UCSD-AML1 (cell line): ENCODE data around the gene SCMH1.
A peak's percentile ranks its signal among the peaks of the same experiment; 100 is the strongest.

Experiments
- DNase-seq: peaks from one replicate; lab custom pipeline; 2025; ENCODE audit not compliant: unreplicated experiment; lab: John Stamatoyannopoulos, UW

SCMH1 gene

GRCh38 chr1:41241749-41242341, at the start of gene SCMH1:
Gene SCMH1 (minus strand): TSS chr1:41242306. CDS start chr1:41186133, 56,173 bp downstream.
- peak; percentile 77 for DNase-seq

- DNase-seq = no peak
These were observed 49.1 kb upstream of the SCMH1 start for GRCh38 chr1:41291195-41291594.

GRCh38 chr1:41289196-41289595, 47.1 kb upstream of the SCMH1 start:
- DNase-seq = no peak

GRCh38 chr1:41286992-41287391, 44.9 kb upstream of the SCMH1 start:
- no peak for DNase-seq

- no peak for DNase-seq
These were observed 44.4 kb upstream of the SCMH1 start for GRCh38 chr1:41286486-41286885.

GRCh38 chr1:41285818-41286217, 43.7 kb upstream of the SCMH1 start:
- DNase-seq = no peak

GRCh38 chr1:41284121-41284520, 42.0 kb upstream of the SCMH1 start:
- no peak for DNase-seq

- no peak for DNase-seq
These were observed 40.7 kb upstream of the SCMH1 start for GRCh38 chr1:41282679-41283317.

GRCh38 chr1:41281334-41281733, 39.2 kb upstream of the SCMH1 start:
- DNase-seq = no peak

- no peak for DNase-seq
These were observed 38.3 kb upstream of the SCMH1 start for GRCh38 chr1:41280202-41281032.

- no peak for DNase-seq
These were observed 36.0 kb upstream of the SCMH1 start for GRCh38 chr1:41278076-41278475.

GRCh38 chr1:41277371-41277975, 35.4 kb upstream of the SCMH1 start:
- no peak for DNase-seq

GRCh38 chr1:41275831-41276230, 33.7 kb upstream of the SCMH1 start:
- no peak for DNase-seq

GRCh38 chr1:41274752-41275545, 32.8 kb upstream of the SCMH1 start:
- DNase-seq = no peak

GRCh38 chr1:41272601-41273000, 30.5 kb upstream of the SCMH1 start:
- DNase-seq = no peak

- peak; percentile 54 for DNase-seq
These were observed 26.2 kb upstream of the SCMH1 start for GRCh38 chr1:41268154-41268770.

- no peak for DNase-seq
These were observed 20.0 kb upstream of the SCMH1 start for GRCh38 chr1:41261926-41262618.

- DNase-seq = no peak
These were observed 18.7 kb upstream of the SCMH1 start for GRCh38 chr1:41260768-41261167.

GRCh38 chr1:41259221-41259620, 17.1 kb upstream of the SCMH1 start:
- DNase-seq = no peak

- DNase-seq = no peak
These were observed 13.9 kb upstream of the SCMH1 start for GRCh38 chr1:41255978-41256377.
